SW480 (cell line): ENCODE results near the gene TSHR.

Experiments used
- DNase-seq: peaks from one replicate; pipeline ENCODE4 v3.0.0-alpha.2; 2016; ENCODE audit warnings: low spot score

TSHR gene

DNA sequence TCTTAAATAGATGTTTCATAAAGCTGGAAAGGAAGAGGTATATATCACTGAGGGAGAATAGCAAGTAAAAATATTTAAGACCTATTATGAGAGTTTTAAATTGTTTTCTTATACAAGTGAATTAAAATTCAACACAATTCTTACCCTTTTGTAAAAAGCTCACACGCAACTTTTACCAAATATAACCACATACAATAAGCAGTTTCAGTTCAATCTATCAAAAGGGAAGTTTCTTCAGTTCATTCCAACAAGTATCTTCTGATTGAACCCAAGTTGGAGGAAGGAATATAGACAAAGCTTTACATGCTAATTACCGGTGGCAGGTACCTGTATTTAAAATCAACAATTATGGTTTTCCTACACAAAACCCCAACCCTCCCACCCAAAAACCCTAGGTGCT lies 224.2 kb downstream of the TSHR start:
- DNase-seq, result no peak

DNA sequence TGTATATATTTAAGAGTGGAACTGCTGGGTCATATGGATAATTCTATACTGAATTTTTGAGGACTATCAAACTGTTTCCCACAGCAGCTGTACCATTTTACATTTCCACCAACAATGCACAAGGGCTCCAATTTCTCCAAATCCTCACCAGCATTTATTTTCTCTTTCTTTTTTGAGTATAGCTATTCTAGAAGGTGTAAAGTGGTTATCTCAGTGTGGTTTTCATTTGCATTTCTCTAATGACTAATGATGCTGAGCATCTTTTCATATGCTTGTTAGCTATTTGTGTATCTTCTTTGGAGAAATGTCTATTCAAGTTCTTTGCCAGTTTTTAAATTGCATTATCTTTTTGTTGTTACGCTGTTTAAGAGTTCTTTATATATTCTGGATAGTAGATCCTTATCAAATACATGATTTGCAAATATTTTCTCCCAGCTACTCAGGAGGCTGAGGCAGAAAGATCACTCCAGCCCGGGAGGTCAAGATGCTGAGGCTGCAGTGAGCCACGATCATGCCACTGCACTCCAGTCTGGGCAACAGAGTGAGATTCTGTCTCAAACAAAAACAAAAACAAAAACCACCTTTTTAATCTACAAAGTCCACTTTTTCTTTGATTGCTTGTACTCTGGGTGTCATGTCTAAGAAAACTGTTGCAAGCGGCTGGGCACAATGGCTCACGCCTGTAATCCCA lies 232.6 kb downstream of the TSHR start:
- DNase-seq, result no peak

DNA sequence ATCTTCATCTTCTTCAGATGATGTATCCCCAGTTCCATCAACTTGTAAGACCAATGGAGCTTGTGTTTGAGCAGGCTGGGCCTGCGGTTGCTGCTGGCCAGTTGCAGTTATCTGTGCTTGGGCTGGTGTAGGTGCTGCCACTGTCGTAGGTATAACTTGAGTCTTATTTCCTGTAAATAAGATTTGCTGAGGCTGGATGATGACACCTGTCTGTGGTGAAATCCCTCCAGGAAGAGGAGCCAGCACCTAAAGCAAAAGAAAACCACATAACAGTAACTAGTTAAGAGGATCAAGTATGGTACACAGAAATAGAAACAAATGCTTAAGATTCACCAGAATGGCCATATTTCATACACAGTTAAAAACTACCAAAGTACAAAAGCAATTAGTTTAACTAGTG lies 237.2 kb downstream of the TSHR start:
- no peak for DNase-seq

DNA sequence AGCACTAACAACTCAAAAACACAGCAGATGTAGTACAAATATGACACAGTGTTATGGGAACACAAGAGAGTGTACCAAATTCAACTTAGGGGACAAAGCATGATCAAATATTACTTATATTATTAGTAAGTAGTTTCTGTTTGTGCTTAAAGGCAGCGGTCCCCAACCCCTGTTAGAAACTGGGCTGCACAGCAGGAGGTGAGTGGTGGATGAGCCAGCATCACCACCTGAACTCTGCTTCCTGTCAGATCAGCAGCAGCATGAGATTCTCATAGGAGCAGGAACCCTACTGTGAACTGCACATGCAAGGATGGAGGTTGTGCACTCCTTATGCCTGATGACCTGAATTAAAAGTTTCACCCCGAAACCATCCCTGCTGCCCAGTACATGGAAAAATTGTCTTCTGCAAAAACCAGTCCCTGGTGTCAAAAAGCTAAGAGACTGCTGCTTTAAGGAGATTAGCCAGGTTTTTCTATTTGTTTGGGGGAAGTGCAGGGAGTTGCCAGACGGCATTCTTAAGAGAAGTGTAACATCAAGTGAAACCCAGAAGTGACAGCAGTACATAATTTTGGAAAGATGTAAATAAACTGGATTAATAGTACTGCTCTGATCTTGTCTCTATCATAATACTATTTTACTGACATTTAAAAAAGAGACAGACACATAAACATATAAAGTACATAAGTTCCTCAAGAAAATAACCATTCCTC lies 238.7 kb downstream of the TSHR start:
- DNase-seq, result no peak
